ENCODE results near the gene OTOP2.

- TF ChIP-seq CTCF (IDR thresholded peaks at IDR 0.05) (no peak), POLR2A (IDR thresholded peaks at IDR 0.05) (no peak)
Measured at GRCh38 chr17:74950207-74950606, 26.1 kb downstream of the OTOP2 start.

Data from thyroid gland (tissue), 4 donors.